ENCODE data around the gene RPRM. TPM values are rescaled to one million over a fixed set of nuclear protein-coding genes. Genes with fewer than 3 reads are reported as not detected.
A peak's percentile ranks its signal among the peaks of the same experiment; 100 is the strongest.

RPRM gene
- total and polyA plus RNA-seq, 2 of the 13 experiments (the other 11 are each of a cell fraction or from before 2014, with no cell fraction given) = not detected

DNA sequence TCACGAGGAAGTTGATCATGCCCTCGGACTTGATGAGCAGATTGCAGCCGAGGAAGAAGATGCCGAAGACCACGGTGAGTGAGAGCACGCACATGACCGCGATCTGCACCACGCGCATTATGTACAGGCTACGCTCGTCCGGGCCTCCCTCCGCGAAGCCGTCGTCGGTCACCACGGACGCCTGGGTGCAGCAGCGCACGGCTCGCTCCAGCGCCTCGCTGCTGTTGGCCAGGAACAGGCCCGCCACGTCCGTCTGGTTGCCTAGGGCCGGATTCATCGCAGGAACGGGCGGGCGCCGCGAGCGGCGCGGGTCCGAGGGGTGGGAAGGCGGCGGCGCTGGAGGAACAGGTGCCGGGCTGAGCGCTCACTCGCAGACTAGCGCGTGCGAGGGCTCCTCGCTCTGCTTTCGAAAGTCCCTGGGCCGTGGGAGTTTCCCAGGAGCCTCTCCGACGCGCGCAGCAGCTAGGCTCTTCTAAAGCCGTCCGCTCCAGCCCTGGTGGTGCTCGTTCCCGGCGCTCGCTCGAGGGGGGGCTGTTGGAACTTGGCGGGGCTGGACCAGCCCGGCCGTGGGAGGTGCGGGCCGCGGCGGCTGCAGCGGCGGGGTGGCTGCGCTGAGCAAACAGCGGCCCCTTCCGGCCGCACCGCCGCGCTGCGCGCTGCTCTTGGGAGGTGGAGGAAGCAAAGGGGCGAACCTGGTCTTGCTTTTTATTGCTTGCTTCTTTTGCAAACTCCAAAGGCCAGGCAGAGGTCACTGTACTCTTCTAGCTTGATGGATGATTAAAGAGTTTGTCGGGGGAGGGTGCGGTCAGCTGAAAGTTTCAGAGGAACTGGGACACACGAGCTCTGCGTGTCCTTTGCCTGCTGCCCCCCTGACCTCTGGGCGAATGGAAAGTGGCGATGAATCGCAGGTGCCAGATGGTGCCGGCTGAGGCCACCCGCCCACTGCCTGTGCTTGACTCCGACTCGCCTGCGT, at the start of gene RPRM (continued):
- TF ChIP-seq, protein P1, sequence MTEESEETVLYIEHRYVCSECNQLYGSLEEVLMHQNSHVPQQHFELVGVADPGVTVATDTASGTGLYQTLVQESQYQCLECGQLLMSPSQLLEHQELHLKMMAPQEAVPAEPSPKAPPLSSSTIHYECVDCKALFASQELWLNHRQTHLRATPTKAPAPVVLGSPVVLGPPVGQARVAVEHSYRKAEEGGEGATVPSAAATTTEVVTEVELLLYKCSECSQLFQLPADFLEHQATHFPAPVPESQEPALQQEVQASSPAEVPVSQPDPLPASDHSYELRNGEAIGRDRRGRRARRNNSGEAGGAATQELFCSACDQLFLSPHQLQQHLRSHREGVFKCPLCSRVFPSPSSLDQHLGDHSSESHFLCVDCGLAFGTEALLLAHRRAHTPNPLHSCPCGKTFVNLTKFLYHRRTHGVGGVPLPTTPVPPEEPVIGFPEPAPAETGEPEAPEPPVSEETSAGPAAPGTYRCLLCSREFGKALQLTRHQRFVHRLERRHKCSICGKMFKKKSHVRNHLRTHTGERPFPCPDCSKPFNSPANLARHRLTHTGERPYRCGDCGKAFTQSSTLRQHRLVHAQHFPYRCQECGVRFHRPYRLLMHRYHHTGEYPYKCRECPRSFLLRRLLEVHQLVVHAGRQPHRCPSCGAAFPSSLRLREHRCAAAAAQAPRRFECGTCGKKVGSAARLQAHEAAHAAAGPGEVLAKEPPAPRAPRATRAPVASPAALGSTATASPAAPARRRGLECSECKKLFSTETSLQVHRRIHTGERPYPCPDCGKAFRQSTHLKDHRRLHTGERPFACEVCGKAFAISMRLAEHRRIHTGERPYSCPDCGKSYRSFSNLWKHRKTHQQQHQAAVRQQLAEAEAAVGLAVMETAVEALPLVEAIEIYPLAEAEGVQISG (CRISPR knock-in tag; IDR thresholded peaks at IDR 0.05) = peak; percentile 88
- TF ChIP-seq ZBTB20 (CRISPR knock-in tag; IDR thresholded peaks at IDR 0.05; ENCODE audit: borderline replicate concordance, low read depth) = no peak
- no peak for TF ChIP-seq KDM6A (CRISPR knock-in tag; IDR thresholded peaks at IDR 0.05; ENCODE audit: low read depth)
- peak; percentile 24; the same call in 1 of the 2 replicates for TF ChIP-seq ARHGAP35 (CRISPR knock-in tag; IDR thresholded peaks at IDR 0.05; ENCODE audit: borderline replicate concordance)
- no peak for TF ChIP-seq ZBTB3 (CRISPR knock-in tag; IDR thresholded peaks at IDR 0.05; ENCODE audit: borderline replicate concordance, low read depth)
- no peak for TF ChIP-seq ZNF354B (CRISPR knock-in tag; IDR thresholded peaks at IDR 0.05)
- no peak for TF ChIP-seq ZNF296 (CRISPR knock-in tag; conservative IDR thresholded peaks at IDR 0.05)
- no peak for TF ChIP-seq TAF15 (IDR thresholded peaks at IDR 0.05; ENCODE audit: low read depth, low read length, poor library complexity, severe bottlenecking)
- no peak for TF ChIP-seq GTF3A (CRISPR knock-in tag; conservative IDR thresholded peaks at IDR 0.05)
- TF ChIP-seq, protein P2, sequence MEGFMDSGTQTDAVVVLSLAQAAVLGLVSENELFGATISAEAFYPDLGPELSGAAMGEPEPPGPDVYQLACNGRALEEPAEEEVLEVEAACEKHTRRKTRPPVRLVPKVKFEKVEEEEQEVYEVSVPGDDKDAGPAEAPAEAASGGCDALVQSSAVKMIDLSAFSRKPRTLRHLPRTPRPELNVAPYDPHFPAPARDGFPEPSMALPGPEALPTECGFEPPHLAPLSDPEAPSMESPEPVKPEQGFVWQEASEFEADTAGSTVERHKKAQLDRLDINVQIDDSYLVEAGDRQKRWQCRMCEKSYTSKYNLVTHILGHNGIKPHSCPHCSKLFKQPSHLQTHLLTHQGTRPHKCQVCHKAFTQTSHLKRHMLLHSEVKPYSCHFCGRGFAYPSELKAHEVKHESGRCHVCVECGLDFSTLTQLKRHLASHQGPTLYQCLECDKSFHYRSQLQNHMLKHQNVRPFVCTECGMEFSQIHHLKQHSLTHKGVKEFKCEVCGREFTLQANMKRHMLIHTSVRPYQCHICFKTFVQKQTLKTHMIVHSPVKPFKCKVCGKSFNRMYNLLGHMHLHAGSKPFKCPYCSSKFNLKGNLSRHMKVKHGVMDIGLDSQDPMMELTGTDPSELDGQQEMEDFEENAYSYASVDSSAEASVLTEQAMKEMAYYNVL (CRISPR knock-in tag; IDR thresholded peaks at IDR 0.05; ENCODE audit: borderline replicate concordance) = 0 out of 2 replicates have a peak, but pooled peaks have one; percentile 37
- TF ChIP-seq ZNF431 (CRISPR knock-in tag; IDR thresholded peaks at IDR 0.05; ENCODE audit: borderline replicate concordance, low read depth) = peak; percentile 50; the same call in 1 of the 2 replicates
- no peak for TF ChIP-seq TARDBP (CRISPR knock-in tag; IDR thresholded peaks at IDR 0.05)
- TF ChIP-seq, protein P3, sequence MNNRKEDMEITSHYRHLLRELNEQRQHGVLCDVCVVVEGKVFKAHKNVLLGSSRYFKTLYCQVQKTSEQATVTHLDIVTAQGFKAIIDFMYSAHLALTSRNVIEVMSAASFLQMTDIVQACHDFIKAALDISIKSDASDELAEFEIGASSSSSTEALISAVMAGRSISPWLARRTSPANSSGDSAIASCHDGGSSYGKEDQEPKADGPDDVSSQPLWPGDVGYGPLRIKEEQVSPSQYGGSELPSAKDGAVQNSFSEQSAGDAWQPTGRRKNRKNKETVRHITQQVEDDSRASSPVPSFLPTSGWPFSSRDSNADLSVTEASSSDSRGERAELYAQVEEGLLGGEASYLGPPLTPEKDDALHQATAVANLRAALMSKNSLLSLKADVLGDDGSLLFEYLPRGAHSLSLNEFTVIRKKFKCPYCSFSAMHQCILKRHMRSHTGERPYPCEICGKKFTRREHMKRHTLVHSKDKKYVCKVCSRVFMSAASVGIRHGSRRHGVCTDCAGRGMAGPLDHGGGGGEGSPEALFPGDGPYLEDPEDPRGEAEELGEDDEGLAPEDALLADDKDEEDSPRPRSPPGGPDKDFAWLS (CRISPR knock-in tag; IDR thresholded peaks at IDR 0.05; ENCODE audit: borderline replicate concordance) = no peak
- no peak for TF ChIP-seq MZF1 (CRISPR knock-in tag; IDR thresholded peaks at IDR 0.05; ENCODE audit: borderline replicate concordance)
- TF ChIP-seq, protein P4, sequence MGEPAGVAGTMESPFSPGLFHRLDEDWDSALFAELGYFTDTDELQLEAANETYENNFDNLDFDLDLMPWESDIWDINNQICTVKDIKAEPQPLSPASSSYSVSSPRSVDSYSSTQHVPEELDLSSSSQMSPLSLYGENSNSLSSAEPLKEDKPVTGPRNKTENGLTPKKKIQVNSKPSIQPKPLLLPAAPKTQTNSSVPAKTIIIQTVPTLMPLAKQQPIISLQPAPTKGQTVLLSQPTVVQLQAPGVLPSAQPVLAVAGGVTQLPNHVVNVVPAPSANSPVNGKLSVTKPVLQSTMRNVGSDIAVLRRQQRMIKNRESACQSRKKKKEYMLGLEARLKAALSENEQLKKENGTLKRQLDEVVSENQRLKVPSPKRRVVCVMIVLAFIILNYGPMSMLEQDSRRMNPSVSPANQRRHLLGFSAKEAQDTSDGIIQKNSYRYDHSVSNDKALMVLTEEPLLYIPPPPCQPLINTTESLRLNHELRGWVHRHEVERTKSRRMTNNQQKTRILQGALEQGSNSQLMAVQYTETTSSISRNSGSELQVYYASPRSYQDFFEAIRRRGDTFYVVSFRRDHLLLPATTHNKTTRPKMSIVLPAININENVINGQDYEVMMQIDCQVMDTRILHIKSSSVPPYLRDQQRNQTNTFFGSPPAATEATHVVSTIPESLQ (CRISPR knock-in tag; conservative IDR thresholded peaks at IDR 0.05) = no peak
- no peak for TF ChIP-seq REPIN1 (CRISPR knock-in tag; IDR thresholded peaks at IDR 0.05; ENCODE audit: borderline replicate concordance, low read depth)
- TF ChIP-seq FOXC1 (CRISPR knock-in tag; IDR thresholded peaks at IDR 0.05; ENCODE audit: borderline replicate concordance) = peak; percentile 71; the same call in 1 of the 2 replicates
- no peak for TF ChIP-seq ZNF17 (CRISPR knock-in tag; IDR thresholded peaks at IDR 0.05)
- no peak for TF ChIP-seq RFX1 (IDR thresholded peaks at IDR 0.05)

Data from HepG2 (cell line).